HepG2 (cell line): ENCODE measurements around the gene DLG4. TPM values are rescaled to one million over a fixed set of nuclear protein-coding genes. Genes with fewer than 3 reads are reported as not detected.

Source experiments
- ATAC-seq: fragments of 200-7000 bp; cut with Tn5 transposase; 3 replicates; pipeline ENCODE4 v1.9.1; 2020; ENCODE audit warnings: mild to moderate bottlenecking, moderate library complexity
- BruUV-seq: library from RNA; stranded (reverse); fragments of 400-500 nt; replicated peaks from 2 replicates; lab custom pipeline; 2021; lab: Mats Ljungman, UMichigan
- CTCF ChIA-PET: fragments of 300-600 bp; formaldehyde crosslinking; extraction: SDS; loops from one replicate; lab custom pipeline; 2021; ENCODE audit warnings: low total read pairs, inconsistent platforms, low intra/inter-chr PET ratio; lab: Yijun Ruan, JAX
- POLR2A ChIA-PET: fragments of 350-600 bp; sonication (Branson Sonifier 250); formaldehyde crosslinking; loops from one replicate; lab custom pipeline; 2020; ENCODE audit warnings: antibody characterized with exemption, inconsistent platforms; lab: Yijun Ruan, JAX
- DNase-seq: peaks from one replicate; pipeline ENCODE4 v3.0.0-alpha.2; 2015; ENCODE audit warnings: low spot score
- FAIRE-seq: peaks from 3 replicates; lab custom pipeline; 2011; peaks lifted over from hg19 to GRCh38; lab: Jason Lieb, UNC
- H2AFZ ChIP-seq: one replicate; pipeline ENCODE4 v1.6.1; 2011; ENCODE audit warnings: low read length, inconsistent platforms
- H3K27ac ChIP-seq: fragments of 300-600 bp; 3 replicates; pipeline ENCODE4 v1.8.0; 2011; ENCODE audit warnings: mixed run types, mild to moderate bottlenecking, mixed read lengths, low read length, inconsistent platforms; ENCODE audit not compliant: insufficient read depth; ENCODE audit errors: extremely low read length
- H3K27me3 ChIP-seq, 2 experiments: fragments of 200-600 bp in 1 of 2; 2 replicates in 1 of 2; 3 replicates in 1 of 2; pipeline versions ENCODE4 v1.6.0 to v1.8.0; 2011; ENCODE audit warnings: low read length in 2 of 2, mild to moderate bottlenecking in 2 of 2, moderate library complexity in 2 of 2, inconsistent platforms in 1 of 2; ENCODE audit not compliant: insufficient read depth in 2 of 2, control insufficient read depth in 1 of 2
- H3K36me3 ChIP-seq, 2 experiments: fragments of 200-600 bp in 1 of 2; replicated peaks in 1 of 2; 2 replicates in 1 of 2; 3 replicates in 1 of 2; pipeline versions ENCODE4 v1.5.1 to v1.8.0; 2011; ENCODE audit warnings: low read length in 2 of 2, inconsistent platforms in 1 of 2; ENCODE audit not compliant: insufficient read depth in 2 of 2, control insufficient read depth in 1 of 2
- H3K4me1 ChIP-seq: 2 replicates; pipeline ENCODE4 v1.5.1; 2012; ENCODE audit warnings: low read length, inconsistent platforms; ENCODE audit not compliant: insufficient read depth
- H3K4me2 ChIP-seq: 2 replicates; pipeline ENCODE4 v1.6.0; 2011; ENCODE audit warnings: low read depth, low read length, inconsistent platforms
- H3K4me3 ChIP-seq, 3 experiments: fragments of 200-600 bp in 1 of 3; sonication (generic), shearing (Covaris generic) in 1 of 3; replicated peaks in 1 of 3; 2 replicates each; pipeline ENCODE4 v1.5.1; 2011 to 2016; ENCODE audit warnings: low read length in 3 of 3, inconsistent platforms in 2 of 3, low read depth in 2 of 3, mild to moderate bottlenecking in 2 of 3, control low read depth in 1 of 3, mixed read lengths in 1 of 3; ENCODE audit not compliant: insufficient read depth in 1 of 3
- H3K79me2 ChIP-seq: one replicate; pipeline ENCODE4 v1.6.1; 2011; ENCODE audit warnings: low read length, inconsistent platforms; ENCODE audit not compliant: insufficient read depth
- H3K9ac ChIP-seq: 2 replicates; pipeline ENCODE4 v1.6.0; 2011; ENCODE audit warnings: mild to moderate bottlenecking, low read depth, low read length, inconsistent platforms; ENCODE audit not compliant: insufficient read depth
- H3K9me3 ChIP-seq: 2 replicates; pipeline ENCODE4 v1.5.1; 2012; ENCODE audit warnings: mild to moderate bottlenecking, low read length
- H4K20me1 ChIP-seq: 2 replicates; pipeline ENCODE4 v1.6.0; 2011; ENCODE audit warnings: inconsistent platforms, mild to moderate bottlenecking, low read length, moderate library complexity; ENCODE audit not compliant: insufficient read depth
- CC2D1A ChIP-seq: sonication (generic); formaldehyde crosslinking; IDR thresholded peaks from 2 replicates; pipeline ENCODE4 v1.8.1; 2023; ENCODE audit warnings: mild to moderate bottlenecking, missing genetic modification reagents
- DMAP1 ChIP-seq: IDR thresholded peaks from 2 replicates; pipeline ENCODE4 v1.6.1; 2016
- HNRNPLL ChIP-seq: fragments of 200-400 bp; formaldehyde crosslinking; IDR thresholded peaks from 2 replicates; pipeline ENCODE4 v1.6.1; 2017; ENCODE audit warnings: mild to moderate bottlenecking, low read depth, low read length; ENCODE audit not compliant: poor library complexity, severe bottlenecking
- KLF11 ChIP-seq: IDR thresholded peaks from 2 replicates; pipeline ENCODE4 v1.6.1; 2016; ENCODE audit warnings: missing compliant biosample characterization
- KLF15 ChIP-seq: sonication (generic); formaldehyde crosslinking; IDR thresholded peaks from 2 replicates; pipeline ENCODE4 v1.8.1; 2023; ENCODE audit warnings: borderline replicate concordance, mild to moderate bottlenecking, inconsistent platforms, missing genetic modification reagents, mixed read lengths
- KMT2A ChIP-seq: sonication (generic); formaldehyde crosslinking; IDR thresholded peaks from 2 replicates; pipeline ENCODE4 v1.4.0; 2020; ENCODE audit warnings: missing genetic modification reagents
- MYC ChIP-seq: sonication (generic); formaldehyde crosslinking; IDR thresholded peaks from 2 replicates; pipeline ENCODE4 v1.9.0; 2021; ENCODE audit warnings: missing genetic modification reagents, borderline replicate concordance
- NCOR1 ChIP-seq: fragments of 200-600 bp; sonication (generic); IDR thresholded peaks from 2 replicates; pipeline ENCODE4 v1.7.0; 2017; ENCODE audit warnings: antibody characterized with exemption, low read length, borderline replicate concordance
- NKX3-1 ChIP-seq: sonication (generic); formaldehyde crosslinking; IDR thresholded peaks from 2 replicates; pipeline ENCODE4 v1.5.0; 2020; ENCODE audit warnings: missing genetic modification reagents
- NR2C2 ChIP-seq: sonication (generic); formaldehyde crosslinking; IDR thresholded peaks from 2 replicates; pipeline ENCODE4 v1.4.0; 2020; ENCODE audit warnings: missing genetic modification reagents, mild to moderate bottlenecking, moderate library complexity, borderline replicate concordance
- SIN3A ChIP-seq: IDR thresholded peaks from 2 replicates; pipeline ENCODE4 v1.6.1; 2011; ENCODE audit warnings: low read depth, mild to moderate bottlenecking, control low read depth, low read length, borderline replicate concordance
- ZBTB8A ChIP-seq: sonication (generic); formaldehyde crosslinking; IDR thresholded peaks from 2 replicates; pipeline ENCODE4 v1.4.0; 2020; ENCODE audit warnings: mild to moderate bottlenecking, low read depth, missing genetic modification reagents, borderline replicate concordance
- ZFP90 ChIP-seq: sonication (generic); formaldehyde crosslinking; IDR thresholded peaks from 2 replicates; pipeline ENCODE4 v1.8.0; 2022; ENCODE audit warnings: missing genetic modification reagents, mild to moderate bottlenecking, inconsistent platforms, borderline replicate concordance
- ZNF101 ChIP-seq: sonication (generic); formaldehyde crosslinking; IDR thresholded peaks from 2 replicates; pipeline ENCODE4 v1.4.0; 2020; ENCODE audit warnings: mild to moderate bottlenecking, low read depth, missing genetic modification reagents, borderline replicate concordance
- ZNF530 ChIP-seq: sonication (generic); formaldehyde crosslinking; IDR thresholded peaks from 2 replicates; pipeline ENCODE4 v1.5.0; 2020; ENCODE audit warnings: low read depth, mild to moderate bottlenecking, missing genetic modification reagents
- ZNF878 ChIP-seq: sonication (generic); formaldehyde crosslinking; IDR thresholded peaks from 2 replicates; pipeline ENCODE4 v1.8.1; 2023; ENCODE audit warnings: mild to moderate bottlenecking, missing genetic modification reagents, moderate library complexity
- WGBS: methylation state at CpG from one replicate; pipeline ENCODE4 v1.1.6; 2017; ENCODE audit warnings: low lambda C conversion rate; 5-methylcytosine and 5-hydroxymethylcytosine counted together
- in situ Hi-C: cut with HindIII; loops from 2 replicates; pipeline ENCODE4 v1.10.0; 2017; ENCODE audit warnings: low pct_unique_long_range_greater_than_20kb; ENCODE audit not compliant: extremely low pct_ligation_motif_present
- intact Hi-C: fragments of 100-400 bp; cut with micrococcal nuclease; formaldehyde crosslinking; loops from one replicate; pipeline ENCODE4 v1.10.0; 2022; ENCODE audit not compliant: unreplicated experiment
- polyA plus RNA-seq, 8 experiments: library from polyadenylated mRNA; depleted of rRNA in 3 of 8; stranded (reverse) in 7 of 8; unstranded in 1 of 8; fragments of >200 nt; fragmentation: Illumina TruSeq in 4 of 8; extraction: Trizol in 4 of 8; gene quantifications; 2 replicates each; pipeline versions ENCODE4 v1.2.1 to v1.2.3, GENCODE V29; 2011 to 2016; ENCODE audit warnings: low read depth in 4 of 8, missing spikeins in 1 of 8, mixed read lengths in 1 of 8; ENCODE audit not compliant: insufficient read depth in 1 of 8
- total RNA-seq, 5 experiments: library from RNA; depleted of rRNA; stranded (reverse); fragments of >200 nt; fragmentation: Illumina TruSeq; extraction: Trizol; gene quantifications; 2 replicates each; pipeline ENCODE4 v1.2.3, GENCODE V29; 2016; ENCODE audit warnings: low read depth in 1 of 5
- TF ChIP-seq, protein P1 (sequence below), 2 experiments: fragments of 450-650 bp in 1 of 2; sonication (generic) in 1 of 2; formaldehyde crosslinking; IDR thresholded peaks; 2 replicates each; pipeline versions ENCODE4 v1.5.0 to v1.8.0; 2020 to 2022; ENCODE audit warnings: mild to moderate bottlenecking in 1 of 2, missing genetic modification reagents in 1 of 2
- TF ChIP-seq, protein P2 (sequence below): sonication (generic); formaldehyde crosslinking; IDR thresholded peaks from 2 replicates; pipeline ENCODE4 v1.8.0; 2022; ENCODE audit warnings: mild to moderate bottlenecking, missing genetic modification reagents

Gene DLG4
- total and polyA plus RNA-seq, 2 of the 13 experiments (the other 11 are each of a cell fraction or from before 2014, with no cell fraction given) = 0.71 to 4.3 TPM

DNA sequence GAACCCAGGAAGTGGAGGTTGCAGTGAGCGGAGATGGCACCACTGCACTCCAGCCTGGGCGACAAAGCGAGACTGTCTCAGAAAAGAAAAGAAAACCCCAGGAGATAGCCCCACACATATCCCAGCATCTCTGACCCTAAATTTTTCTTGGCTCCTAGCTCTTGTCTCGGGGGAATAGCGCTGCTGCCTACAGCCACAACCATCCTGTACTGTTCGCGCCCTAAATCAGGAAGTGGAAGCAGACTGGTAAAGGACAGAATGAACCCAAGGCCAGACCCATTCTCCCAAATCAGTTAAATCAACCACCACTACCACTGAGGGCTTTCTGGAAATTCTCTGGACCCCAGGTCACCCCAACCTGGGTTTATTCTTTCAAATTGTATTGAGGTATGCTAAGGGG is 30.2 kb upstream of the DLG4 start (continued):
- no peak for TF ChIP-seq KLF15 (CRISPR knock-in tag)
- TF ChIP-seq, all 625 proteins: peak for 4

DNA sequence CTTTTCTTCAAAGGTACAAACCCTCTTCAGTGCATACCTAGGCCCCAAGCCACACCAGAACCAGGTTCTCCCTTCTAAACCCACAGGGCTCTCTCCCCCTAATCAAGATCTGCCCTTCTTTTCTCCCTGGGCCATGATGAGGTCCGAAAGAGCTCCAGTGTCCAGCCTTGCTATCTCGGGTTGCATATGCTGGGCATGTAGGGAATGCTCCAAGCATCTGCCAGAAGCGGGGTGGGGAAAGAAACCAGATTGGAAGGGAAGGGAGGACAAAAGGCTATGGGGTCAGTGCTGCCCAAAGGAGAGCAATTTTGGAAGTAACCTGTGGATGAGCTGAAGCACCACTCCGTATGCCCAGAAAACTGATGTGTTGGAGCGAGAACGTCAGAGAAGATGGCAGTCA is 29.6 kb upstream of the DLG4 start:
- Histone ChIP-seq H3K4me2 (peak overlapping the region; percentile 90), H3K4me1 (peaks cover 34% of the 10 kb centered on the region), H4K20me1 (no peaks in the 10 kb centered on the region), H3K4me3 (peak overlapping the region in 1 of 3 experiments; percentile 20; a peak in 1 of 6 replicates), H3K9ac (peak overlapping the region; percentile 24; the same call in 1 of the 2 replicates), H3K79me2 (peaks cover 53% of the 10 kb centered on the region), H3K27ac (no peak overlapping the region), H3K9me3 (no peaks in the 10 kb centered on the region), H3K27me3 (peaks cover 0 to 2% of the 10 kb centered on the region in 2 experiments; a peak in 1 of 5 replicates), H2AFZ (no peak overlapping the region), H3K36me3 (peaks cover 6 to 25% of the 10 kb centered on the region in 2 experiments; a peak in 4 of 5 replicates)
- in situ Hi-C loops = no loop called here
- ATAC-seq (no peak), FAIRE-seq (no peak), DNase-seq (no peak)
- ChIA-PET CTCF (no interaction called here), POLR2A (interaction anchor here (1.4 to 1.6 kb wide), 3 partner anchors 10 to 15 kb away, joined by 4 to 5 read pairs (median 5); partner anchors contain the start of genes DVL2 and PHF23)
- 96% methylated on average over 6 of the region's 6 CpGs for WGBS
- no TSS peak for BruUV-seq
- TF ChIP-seq ZNF101 (CRISPR knock-in tag) (no peak), MYC (CRISPR knock-in tag) (no peak), KMT2A (CRISPR knock-in tag) (no peak), ZBTB8A (CRISPR knock-in tag) (no peak), SIN3A (no peak), ZFP90 (no peak), DMAP1 (no peak), ZNF878 (no peak), NCOR1 (no peak), HNRNPLL (no peak), CC2D1A (no peak), NR2C2 (CRISPR knock-in tag) (no peak), KLF11 (CRISPR knock-in tag) (no peak), NKX3-1 (CRISPR knock-in tag) (no peak), ZNF530 (CRISPR knock-in tag) (no peak)
- TF ChIP-seq, protein P1, sequence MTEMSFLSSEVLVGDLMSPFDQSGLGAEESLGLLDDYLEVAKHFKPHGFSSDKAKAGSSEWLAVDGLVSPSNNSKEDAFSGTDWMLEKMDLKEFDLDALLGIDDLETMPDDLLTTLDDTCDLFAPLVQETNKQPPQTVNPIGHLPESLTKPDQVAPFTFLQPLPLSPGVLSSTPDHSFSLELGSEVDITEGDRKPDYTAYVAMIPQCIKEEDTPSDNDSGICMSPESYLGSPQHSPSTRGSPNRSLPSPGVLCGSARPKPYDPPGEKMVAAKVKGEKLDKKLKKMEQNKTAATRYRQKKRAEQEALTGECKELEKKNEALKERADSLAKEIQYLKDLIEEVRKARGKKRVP (CRISPR knock-in tag; IDR thresholded peaks at IDR 0.05) = no peak
- TF ChIP-seq, protein P2, sequence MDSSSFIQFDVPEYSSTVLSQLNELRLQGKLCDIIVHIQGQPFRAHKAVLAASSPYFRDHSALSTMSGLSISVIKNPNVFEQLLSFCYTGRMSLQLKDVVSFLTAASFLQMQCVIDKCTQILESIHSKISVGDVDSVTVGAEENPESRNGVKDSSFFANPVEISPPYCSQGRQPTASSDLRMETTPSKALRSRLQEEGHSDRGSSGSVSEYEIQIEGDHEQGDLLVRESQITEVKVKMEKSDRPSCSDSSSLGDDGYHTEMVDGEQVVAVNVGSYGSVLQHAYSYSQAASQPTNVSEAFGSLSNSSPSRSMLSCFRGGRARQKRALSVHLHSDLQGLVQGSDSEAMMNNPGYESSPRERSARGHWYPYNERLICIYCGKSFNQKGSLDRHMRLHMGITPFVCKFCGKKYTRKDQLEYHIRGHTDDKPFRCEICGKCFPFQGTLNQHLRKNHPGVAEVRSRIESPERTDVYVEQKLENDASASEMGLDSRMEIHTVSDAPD (CRISPR knock-in tag) = no peak
- intact Hi-C loops = no loop called here
